GM19328 (cell line): ENCODE data around the gene SMC3.

Source experiments
- ATAC-seq: cut with Tn5 transposase; IDR thresholded peaks from one replicate; pipeline ENCODE4 v1.9.1; 2021; ENCODE audit warnings: mild to moderate bottlenecking, moderate library complexity; ENCODE audit not compliant: unreplicated experiment

Gene SMC3

DNA sequence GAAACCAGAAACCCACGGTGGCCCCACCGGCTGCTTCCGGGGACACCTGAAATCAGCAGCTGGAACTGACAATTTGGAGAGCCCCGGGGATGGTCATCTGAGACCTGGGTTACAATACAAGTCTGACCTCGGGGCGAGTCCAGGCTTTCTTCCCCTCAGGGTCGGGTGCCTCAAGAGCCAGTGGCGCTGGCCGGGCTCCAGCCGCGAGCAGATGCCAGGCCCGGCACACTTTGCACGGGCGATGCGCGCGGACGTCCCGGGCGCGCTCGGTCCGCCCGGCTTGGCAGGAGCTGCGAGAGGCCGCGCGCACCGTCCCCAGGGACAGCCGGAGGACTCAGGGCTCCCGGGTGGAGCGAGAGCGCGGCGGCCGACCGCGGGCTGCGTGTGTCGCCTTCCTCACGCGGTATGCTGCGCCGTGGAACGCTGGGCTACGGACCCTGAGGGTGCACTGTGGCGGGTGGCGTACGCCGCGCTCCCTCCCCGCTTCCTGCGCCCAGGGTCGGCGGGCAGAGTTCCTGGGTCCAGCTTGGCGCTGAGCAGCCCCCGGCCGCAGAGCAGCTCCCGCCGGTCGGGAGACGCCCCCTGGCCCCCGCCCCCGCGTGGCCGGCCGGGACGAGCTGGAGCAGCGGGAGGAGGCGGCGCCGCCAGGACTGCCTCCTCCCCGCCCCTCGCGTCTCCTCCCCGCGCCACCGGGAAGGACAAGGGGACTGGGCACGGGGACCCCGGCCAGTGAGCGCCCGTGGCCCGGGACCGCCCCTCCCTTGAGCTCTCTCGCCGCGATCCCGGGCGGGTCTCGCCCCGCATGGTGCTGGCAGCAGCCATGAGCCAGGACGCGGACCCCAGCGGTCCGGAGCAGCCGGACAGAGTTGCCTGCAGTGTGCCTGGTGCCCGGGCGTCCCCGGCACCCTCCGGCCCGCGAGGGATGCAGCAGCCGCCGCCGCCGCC lies 76.4 kb downstream of the SMC3 start, which contains the start of gene RBM20:
TSS of gene RBM20 (plus strand) at position 684 of the 945 bp plus-strand sequence. CDS start at position 803, 119 bp downstream.
- no peak for ATAC-seq

DNA sequence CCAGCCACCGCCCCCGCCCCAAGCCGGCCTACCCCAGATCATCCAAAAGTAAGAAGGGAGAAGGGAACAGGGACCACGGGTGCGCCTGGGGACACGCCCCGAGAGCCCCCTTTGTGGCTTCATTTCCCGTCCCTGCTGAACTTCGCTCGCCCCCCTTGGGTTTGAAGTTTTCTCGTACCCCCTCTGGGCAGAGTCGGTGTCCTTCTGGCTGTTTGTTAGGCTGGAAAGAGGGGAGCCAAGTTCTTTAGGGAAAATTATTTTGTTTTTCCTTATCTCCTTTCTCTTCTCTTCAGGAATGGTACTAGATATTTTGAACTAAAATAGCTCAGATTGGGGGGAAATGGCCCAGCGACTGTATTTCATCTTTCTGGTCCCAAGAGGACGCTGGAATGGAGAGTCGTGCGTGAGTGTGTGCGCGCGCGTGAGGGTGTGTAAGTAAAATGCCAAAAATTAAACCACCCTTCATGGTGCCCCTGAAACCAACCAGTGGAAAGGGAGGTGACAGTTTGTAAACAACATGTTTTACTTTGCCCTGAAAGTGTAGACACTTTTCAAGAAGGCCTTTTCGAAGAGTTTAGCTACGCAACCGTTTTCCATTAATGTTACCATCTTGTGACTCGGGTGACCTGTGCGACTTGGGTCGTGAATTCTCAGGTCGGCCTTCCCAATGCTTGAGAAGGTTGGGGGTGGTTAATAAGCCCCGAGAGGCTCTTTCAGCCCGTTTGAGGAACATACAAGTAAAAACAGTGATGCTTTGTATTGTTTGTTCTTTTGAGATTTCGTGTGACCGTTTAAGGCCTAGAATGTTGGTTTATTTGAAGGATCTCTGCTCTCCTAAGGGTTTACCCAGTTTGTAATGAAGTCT lies 77.3 kb downstream of the SMC3 start:
- ATAC-seq = no peak

DNA sequence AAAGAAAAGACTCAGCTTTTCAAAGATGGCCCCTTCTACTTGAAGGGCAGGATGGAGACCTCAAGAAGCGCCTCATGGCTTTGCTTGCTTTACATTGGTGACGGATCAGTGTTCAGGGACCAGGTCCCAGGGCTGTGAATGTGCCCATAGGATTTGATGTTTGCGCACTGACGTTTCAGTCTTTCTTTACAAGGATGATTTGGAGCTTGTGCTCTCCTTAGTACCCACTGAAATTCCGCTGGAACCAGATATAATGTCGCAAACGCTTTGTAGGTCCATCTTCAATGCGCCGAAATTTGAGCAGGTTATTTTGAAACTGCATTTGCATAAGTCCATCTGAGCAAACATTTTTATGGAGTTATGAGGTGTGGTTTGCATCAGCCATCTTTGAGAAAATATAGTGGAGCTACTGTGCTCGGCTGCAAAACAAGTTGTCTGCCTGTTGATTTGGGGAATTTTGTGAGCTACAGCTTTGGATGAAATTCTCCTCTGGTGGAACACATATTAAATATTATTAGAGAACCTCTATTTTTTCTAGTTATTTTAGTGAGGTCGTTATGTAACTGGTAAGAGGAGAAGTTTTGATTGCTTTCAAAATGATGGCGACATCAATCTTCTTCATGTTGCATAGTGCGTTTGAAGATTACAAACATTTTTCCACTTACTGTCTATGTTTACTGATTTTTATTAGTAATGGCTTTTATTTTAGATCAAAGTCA lies 79.1 kb downstream of the SMC3 start:
- ATAC-seq = no peak

DNA sequence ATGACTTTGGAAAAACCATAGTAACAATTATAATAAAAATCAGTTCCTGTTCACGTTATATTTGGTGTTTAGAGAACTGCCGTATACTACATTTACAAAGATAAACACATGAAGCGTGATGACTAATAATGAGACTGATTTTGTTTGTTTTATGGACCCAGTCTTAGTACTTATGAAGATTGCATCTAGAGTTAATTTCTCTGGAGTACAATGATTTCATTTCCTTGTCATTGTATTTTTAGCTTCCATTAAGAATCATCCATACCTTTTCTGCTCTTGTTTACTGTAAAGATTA lies 79.6 kb downstream of the SMC3 start:
- no peak for ATAC-seq

GRCh38 chr10:110648692-110649346 lies 81.3 kb downstream of the SMC3 start:
- no peak for ATAC-seq

- ATAC-seq = no peak
Observed at GRCh38 chr10:110649347-110650264, 82.1 kb downstream of the SMC3 start.

GRCh38 chr10:110650265-110650668 lies 82.8 kb downstream of the SMC3 start:
- no peak for ATAC-seq

DNA sequence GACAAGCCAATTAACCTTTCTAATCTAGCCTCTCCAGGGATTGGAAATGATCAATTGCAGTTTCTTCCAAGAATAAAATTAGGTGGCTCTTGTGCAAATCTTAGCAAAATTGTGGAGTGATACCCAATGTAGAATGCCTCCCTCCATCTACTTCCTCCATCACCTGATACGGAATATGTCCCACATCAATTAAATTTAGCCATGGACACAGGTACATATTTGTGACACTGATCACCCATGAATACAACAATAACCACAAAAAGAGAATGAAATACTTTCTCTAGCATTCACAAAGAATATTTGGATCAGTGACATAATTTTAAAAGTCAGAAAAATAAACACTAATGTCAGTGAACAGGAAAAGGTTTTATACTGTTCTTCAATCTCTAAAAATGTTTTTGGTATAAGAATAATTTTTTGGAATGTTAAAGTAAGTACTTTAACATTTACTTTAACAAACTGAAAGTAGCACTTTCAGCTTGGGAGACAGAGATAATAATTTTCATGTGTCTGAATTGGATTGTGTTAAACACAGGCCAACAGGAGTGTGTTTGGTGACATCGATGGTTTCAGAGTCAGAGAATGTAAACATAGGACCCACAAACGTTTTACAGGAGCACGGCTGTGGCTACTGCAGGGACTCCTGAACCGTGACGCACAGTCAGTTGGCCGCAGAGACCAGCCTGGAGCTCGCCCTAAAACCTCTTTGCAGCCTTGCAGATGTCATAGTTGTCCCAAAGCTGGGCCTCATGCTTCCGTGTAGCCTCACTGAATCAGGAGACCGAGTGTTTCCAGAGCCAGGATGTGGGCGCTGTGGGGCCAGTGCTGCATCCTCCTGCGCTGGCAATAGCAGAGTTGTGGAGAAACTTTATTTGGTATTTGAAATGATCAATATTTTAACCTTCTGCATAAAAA lies 83.8 kb downstream of the SMC3 start:
- peak; percentile 72 for ATAC-seq

DNA sequence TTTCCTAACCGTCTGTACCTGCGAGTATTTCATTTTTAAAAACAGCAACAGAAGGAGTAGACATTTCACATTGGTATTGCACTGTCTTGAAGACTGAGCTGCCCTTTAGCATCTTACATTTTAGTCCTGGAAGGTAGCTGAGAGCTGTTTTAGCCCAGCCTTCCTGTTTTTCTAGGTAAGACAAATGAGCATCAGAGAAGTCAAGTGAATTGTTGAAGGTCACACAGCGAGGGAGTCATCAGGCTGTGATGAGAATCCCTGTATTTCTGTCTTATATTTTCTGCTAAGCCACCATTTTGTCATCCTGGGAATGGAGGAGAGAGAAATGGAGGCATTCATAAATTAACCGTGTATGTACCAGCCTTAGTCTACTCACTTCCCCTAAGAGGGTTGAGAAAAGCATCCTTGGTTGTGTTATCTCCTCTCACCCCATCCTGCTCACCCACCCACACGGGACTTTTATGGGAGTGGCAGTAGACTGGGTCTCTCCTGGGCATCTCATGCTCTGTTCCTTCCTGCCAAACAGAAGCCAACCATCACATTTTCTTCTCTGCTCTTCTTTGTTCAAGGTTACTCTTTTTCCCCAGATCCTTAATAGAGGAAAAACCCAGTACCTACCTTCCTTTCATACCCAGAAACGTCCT lies 85.1 kb downstream of the SMC3 start:
- ATAC-seq = no peak
